ENCODE data around the gene RTN4RL1. TPM values are rescaled to one million over a fixed set of nuclear protein-coding genes. Genes with fewer than 3 reads are reported as not detected.

Gene RTN4RL1
- total RNA-seq, 2 donors from 2014 or later, result 18.2 to 19.6 TPM

- H3K36me3 Mint-ChIP-seq (ENCODE audit: low read depth), result no peaks in the 10 kb centered on the region
- 88 to 94% methylated on average over 3 to 8 of the region's 8 CpGs for WGBS, 2 experiments (ENCODE audit: insufficient coverage in 1 of 2, insufficient read length in 1 of 2)
- Histone ChIP-seq H3K9ac (ENCODE audit: extremely low read depth, low read length, poor library complexity, severe bottlenecking) (no peak overlapping the region), H3K4me1 (ENCODE audit: control insufficient read depth, insufficient read depth, low read length) (peaks cover 32% of the 10 kb centered on the region), H3K9me3 (ENCODE audit: control insufficient read depth, low read length) (no peaks in the 10 kb centered on the region), H3K27ac (ENCODE audit: low read depth, low read length) (no peak overlapping the region), H3K36me3 (ENCODE audit: control insufficient read depth, insufficient read depth, low read length) (no peaks in the 10 kb centered on the region), H3K4me3 (ENCODE audit: low read length) (no peak overlapping the region), H3K27me3 (ENCODE audit: control insufficient read depth, insufficient read depth, low read length, poor library complexity, severe bottlenecking) (no peaks in the 10 kb centered on the region)
- H3K4me1 Mint-ChIP-seq, result peaks cover 28% of the 10 kb centered on the region
- no peak for DNase-seq
- TF ChIP-seq CTCF (conservative IDR thresholded peaks at IDR 0.05), result no peak
- no peak overlapping the region for H3K4me3 Mint-ChIP-seq
- peaks cover 2% of the 10 kb centered on the region for H3K27me3 Mint-ChIP-seq (ENCODE audit: insufficient read depth)
- H3K9me3 Mint-ChIP-seq, result no peaks in the 10 kb centered on the region
- no peak overlapping the region for H3K27ac Mint-ChIP-seq
These were observed 44.4 kb downstream of the RTN4RL1 start for GRCh38 chr17:1980665-1981250.

GRCh38 chr17:1979182-1979985 lies 45.8 kb downstream of the RTN4RL1 start:
- peaks cover 2% of the 10 kb centered on the region for H3K27me3 Mint-ChIP-seq (ENCODE audit: insufficient read depth)
- no peaks in the 10 kb centered on the region for H3K27me3 ChIP-seq (ENCODE audit: control insufficient read depth, insufficient read depth, low read length, poor library complexity, severe bottlenecking)
- H3K9me3 Mint-ChIP-seq, result no peaks in the 10 kb centered on the region
- no peaks in the 10 kb centered on the region for H3K36me3 ChIP-seq (ENCODE audit: control insufficient read depth, insufficient read depth, low read length)
- 67 to 80% methylated on average over 7 to 11 of the region's 11 CpGs for WGBS, 2 experiments (ENCODE audit: insufficient coverage in 1 of 2, insufficient read length in 1 of 2)
- H3K9me3 ChIP-seq (ENCODE audit: control insufficient read depth, low read length), result no peaks in the 10 kb centered on the region
- peak overlapping the region; percentile 1 for H3K27ac ChIP-seq (ENCODE audit: low read depth, low read length)
- H3K36me3 Mint-ChIP-seq (ENCODE audit: low read depth), result peaks cover under 1% of the 10 kb centered on the region
- peaks cover 31% of the 10 kb centered on the region for H3K4me1 ChIP-seq (ENCODE audit: control insufficient read depth, insufficient read depth, low read length)
- peaks cover 24% of the 10 kb centered on the region for H3K4me1 Mint-ChIP-seq
- DNase-seq, result peak; percentile 65
- no peak overlapping the region for H3K9ac ChIP-seq (ENCODE audit: extremely low read depth, low read length, poor library complexity, severe bottlenecking)
- H3K27ac Mint-ChIP-seq, result no peak overlapping the region
- H3K4me3 ChIP-seq (ENCODE audit: low read length), result no peak overlapping the region
- no peak for TF ChIP-seq CTCF (conservative IDR thresholded peaks at IDR 0.05)
- no peak overlapping the region for H3K4me3 Mint-ChIP-seq

- H3K36me3 ChIP-seq (ENCODE audit: control insufficient read depth, insufficient read depth, low read length), result no peaks in the 10 kb centered on the region
- H3K27me3 ChIP-seq (ENCODE audit: control insufficient read depth, insufficient read depth, low read length, poor library complexity, severe bottlenecking), result no peaks in the 10 kb centered on the region
- H3K27ac Mint-ChIP-seq, result no peak overlapping the region
- no peak for TF ChIP-seq CTCF (conservative IDR thresholded peaks at IDR 0.05)
- H3K27ac ChIP-seq (ENCODE audit: low read depth, low read length), result no peak overlapping the region
- H3K9ac ChIP-seq (ENCODE audit: extremely low read depth, low read length, poor library complexity, severe bottlenecking), result no peak overlapping the region
- H3K4me1 Mint-ChIP-seq, result peaks cover 19% of the 10 kb centered on the region
- no peak overlapping the region for H3K4me3 Mint-ChIP-seq
- H3K27me3 Mint-ChIP-seq (ENCODE audit: insufficient read depth), result peaks cover 7% of the 10 kb centered on the region
- H3K4me3 ChIP-seq (ENCODE audit: low read length), result no peak overlapping the region
- peaks cover 3% of the 10 kb centered on the region for H3K36me3 Mint-ChIP-seq (ENCODE audit: low read depth)
- 87 to 94% methylated on average over 7 to 16 of the region's 16 CpGs for WGBS, 2 experiments (ENCODE audit: insufficient coverage in 1 of 2, insufficient read length in 1 of 2)
- H3K9me3 ChIP-seq (ENCODE audit: control insufficient read depth, low read length), result no peaks in the 10 kb centered on the region
- H3K4me1 ChIP-seq (ENCODE audit: control insufficient read depth, insufficient read depth, low read length), result peaks cover 26% of the 10 kb centered on the region
- H3K9me3 Mint-ChIP-seq, result no peaks in the 10 kb centered on the region
- no peak for DNase-seq
These were observed 46.7 kb downstream of the RTN4RL1 start for GRCh38 chr17:1978396-1978949.

Data from endodermal cell (in vitro differentiated cells).